GM23338 (cell line): ENCODE data around the gene ZNF609. TPM values are rescaled to one million over a fixed set of nuclear protein-coding genes. Genes with fewer than 3 reads are reported as not detected.

Experiments
- ATAC-seq: fragments of 200-7000 bp; cut with Tn5 transposase; 3 replicates; pipeline ENCODE4 v1.9.1; 2020
- DNase-seq: peaks from one replicate; pipeline ENCODE4 v3.0.0-alpha.2; 2015; ENCODE audit warnings: low spot score
- H2AFZ ChIP-seq: fragments of 200-600 bp; sonication (generic); 2 replicates; pipeline ENCODE4 v1.8.0; 2016; ENCODE audit warnings: antibody characterized with exemption, mild to moderate bottlenecking, moderate library complexity
- H3F3A ChIP-seq: fragments of 200-600 bp; sonication (generic); replicated peaks from 2 replicates; pipeline ENCODE4 v1.8.0; 2017; ENCODE audit warnings: antibody characterized with exemption, mixed run types, low read depth
- H3K27ac ChIP-seq: fragments of 200-600 bp; sonication (generic); 2 replicates; pipeline ENCODE4 v1.6.1; 2016; ENCODE audit warnings: low read depth
- H3K27me3 ChIP-seq: fragments of 200-600 bp; sonication (generic); 2 replicates; pipeline ENCODE4 v1.8.0; 2016; ENCODE audit warnings: mild to moderate bottlenecking, mixed run types, moderate library complexity; ENCODE audit not compliant: insufficient read depth
- H3K36me3 ChIP-seq: fragments of 200-600 bp; sonication (generic); 2 replicates; pipeline ENCODE4 v1.8.0; 2016; ENCODE audit warnings: mild to moderate bottlenecking; ENCODE audit not compliant: insufficient read depth
- H3K4me1 ChIP-seq: fragments of 200-600 bp; sonication (generic); 2 replicates; pipeline ENCODE4 v1.8.0; 2016; ENCODE audit warnings: mild to moderate bottlenecking, moderate library complexity; ENCODE audit not compliant: insufficient read depth
- H3K4me2 ChIP-seq: fragments of 200-600 bp; sonication (generic); 2 replicates; pipeline ENCODE4 v1.7.1; 2017; ENCODE audit warnings: mixed run types
- H3K4me3 ChIP-seq: fragments of 200-600 bp; sonication (generic); 2 replicates; pipeline ENCODE4 v1.6.1; 2016; ENCODE audit warnings: mixed run types
- H3K79me2 ChIP-seq: fragments of 200-600 bp; sonication (generic); replicated peaks from 2 replicates; pipeline ENCODE4 v1.8.0; 2017; ENCODE audit warnings: mild to moderate bottlenecking; ENCODE audit not compliant: insufficient read depth
- H3K9me2 ChIP-seq: fragments of 200-600 bp; sonication (generic); 2 replicates; pipeline ENCODE4 v1.8.0; 2017; ENCODE audit not compliant: insufficient read depth
- H4K20me1 ChIP-seq: fragments of 200-600 bp; sonication (generic); replicated peaks from 2 replicates; pipeline ENCODE4 v1.8.0; 2017; ENCODE audit warnings: mild to moderate bottlenecking; ENCODE audit not compliant: insufficient read depth
- H3K27ac Mint-ChIP-seq: 2 replicates; pipeline ENCODE4 v1.8.0; 2020; ENCODE audit warnings: inconsistent platforms, mild to moderate bottlenecking, moderate library complexity, mixed read lengths
- H3K27me3 Mint-ChIP-seq: 3 replicates; pipeline ENCODE4 v1.8.0; 2022; ENCODE audit warnings: low read depth, mild to moderate bottlenecking, moderate library complexity, mixed read lengths, inconsistent platforms; ENCODE audit not compliant: insufficient read depth, poor library complexity
- H3K36me3 Mint-ChIP-seq: 3 replicates; pipeline ENCODE4 v1.8.0; 2021; ENCODE audit warnings: low read depth, mild to moderate bottlenecking, inconsistent platforms, moderate library complexity, mixed read lengths
- H3K4me1 Mint-ChIP-seq: 3 replicates; pipeline ENCODE4 v1.8.0; 2020; ENCODE audit warnings: mild to moderate bottlenecking, inconsistent platforms, mixed read lengths
- H3K4me3 Mint-ChIP-seq: 3 replicates; pipeline ENCODE4 v1.8.0; 2021; ENCODE audit warnings: moderate library complexity, mild to moderate bottlenecking, inconsistent platforms, mixed read lengths
- H3K9me3 Mint-ChIP-seq: 3 replicates; pipeline ENCODE4 v1.8.0; 2020; ENCODE audit warnings: moderate library complexity, mild to moderate bottlenecking, inconsistent platforms, mixed read lengths
- CREB1 ChIP-seq: fragments of 250-450 bp; sonication (Bioruptor Pico); IDR thresholded peaks from 2 replicates; pipeline ENCODE4 v1.5.0; 2020; ENCODE audit warnings: low read depth, mild to moderate bottlenecking, moderate library complexity
- CTCF ChIP-seq, 2 experiments: fragments of 200-600 bp in 1 of 2; sonication (generic) in 1 of 2; conservative IDR thresholded peaks; 2 replicates each; pipeline versions ENCODE4 v1.5.1 to v1.6.1; 2016 to 2017; ENCODE audit warnings: antibody characterized with exemption in 2 of 2, low read depth in 2 of 2, mild to moderate bottlenecking in 2 of 2, moderate library complexity in 1 of 2
- ETS1 ChIP-seq: IDR thresholded peaks from 2 replicates; pipeline ENCODE4 v1.6.1; 2016; ENCODE audit warnings: antibody characterized with exemption
- EZH2 ChIP-seq: fragments of 200-600 bp; sonication (generic); IDR thresholded peaks from one replicate; pipeline ENCODE4 v1.8.0; 2017; ENCODE audit warnings: antibody characterized with exemption, mild to moderate bottlenecking, low read depth; ENCODE audit not compliant: unreplicated experiment
- EZH2phosphoT487 ChIP-seq: fragments of 200-600 bp; sonication (generic); IDR thresholded peaks from one replicate; pipeline ENCODE4 v1.8.1; 2018; ENCODE audit warnings: antibody characterized with exemption; ENCODE audit not compliant: unreplicated experiment
- JUNB ChIP-seq: IDR thresholded peaks from one replicate; pipeline ENCODE4 v1.6.1; 2016; ENCODE audit warnings: antibody characterized with exemption; ENCODE audit not compliant: unreplicated experiment
- NANOG ChIP-seq: IDR thresholded peaks from 2 replicates; pipeline ENCODE4 v1.6.1; 2016; ENCODE audit warnings: antibody characterized with exemption, borderline replicate concordance
- POLR2AphosphoS5 ChIP-seq: IDR thresholded peaks from 2 replicates; pipeline ENCODE4 v1.6.1; 2016; ENCODE audit warnings: antibody characterized with exemption, low read depth
- REST ChIP-seq: IDR thresholded peaks from one replicate; pipeline ENCODE4 v1.6.1; 2018; ENCODE audit warnings: antibody characterized with exemption; ENCODE audit not compliant: unreplicated experiment
- STAT1 ChIP-seq: IDR thresholded peaks from one replicate; pipeline ENCODE4 v1.6.1; 2016; ENCODE audit warnings: antibody characterized with exemption; ENCODE audit not compliant: unreplicated experiment
- ZNF114 ChIP-seq: fragments of 250-450 bp; sonication (Bioruptor Pico); IDR thresholded peaks from 2 replicates; pipeline ENCODE4 v1.5.0; 2020; ENCODE audit warnings: mild to moderate bottlenecking, moderate library complexity
- ZNF331 ChIP-seq: fragments of 250-450 bp; sonication (Bioruptor Pico); IDR thresholded peaks from 2 replicates; pipeline ENCODE4 v1.5.0; 2020; ENCODE audit warnings: low read depth, mild to moderate bottlenecking, moderate library complexity
- ZNF462 ChIP-seq: fragments of 250-450 bp; sonication (Bioruptor Pico); IDR thresholded peaks from 2 replicates; pipeline ENCODE4 v1.5.0; 2020; ENCODE audit warnings: mild to moderate bottlenecking, moderate library complexity
- polyA plus RNA-seq: library from polyadenylated mRNA; unstranded; fragments of >200 nt; fragmentation: Nextera tagmentation; extraction: Ambion mirVana; gene quantifications from 2 replicates; pipeline ENCODE4 v1.2.1, GENCODE V29; 2016
- total RNA-seq: library from RNA; depleted of rRNA; stranded (reverse); fragments of >200 nt; shearing (Covaris generic); gene quantifications from 2 replicates; pipeline ENCODE4 v1.2.3, GENCODE V29; 2014

ZNF609 gene
- total and polyA plus RNA-seq, 2 experiments from 2014 or later, result 26.4 to 40.2 TPM

- Histone ChIP-seq H3K27me3 (no peaks in the 10 kb centered on the region), H4K20me1 (peaks cover 42% of the 10 kb centered on the region), H3K27ac (no peak overlapping the region), H3K79me2 (peaks cover 95% of the 10 kb centered on the region), H3F3A (no peaks in the 10 kb centered on the region), H3K9me2 (no peaks in the 10 kb centered on the region), H3K4me1 (peaks cover 5% of the 10 kb centered on the region), H3K4me3 (no peak overlapping the region), H3K36me3 (no peaks in the 10 kb centered on the region), H2AFZ (no peak overlapping the region), H3K4me2 (no peak overlapping the region)
- TF ChIP-seq REST (no peak), STAT1 (no peak), NANOG (no peak), ETS1 (no peak), ZNF462 (CRISPR knock-in tag) (no peak), EZH2 (no peak), ZNF331 (no peak), EZH2phosphoT487 (no peak), CREB1 (CRISPR knock-in tag) (no peak), JUNB (no peak), POLR2AphosphoS5 (no peak), CTCF (conservative IDR thresholded peaks at IDR 0.05; ENCODE audit: low read depth in 2 of 2) (no peak), ZNF114 (CRISPR knock-in tag) (no peak)
- H3K4me1 Mint-ChIP-seq, result peaks cover 4% of the 10 kb centered on the region
- no peak overlapping the region for H3K4me3 Mint-ChIP-seq
- peaks cover under 1% of the 10 kb centered on the region for H3K27me3 Mint-ChIP-seq
- DNase-seq (no peak), ATAC-seq (no peak)
- H3K36me3 Mint-ChIP-seq, result 0 out of 3 replicates have a peak, but pooled peaks cover 2% of the 10 kb centered on the region
- H3K27ac Mint-ChIP-seq, result no peak overlapping the region
- H3K9me3 Mint-ChIP-seq, result no peaks in the 10 kb centered on the region
Measured at GRCh38 chr15:64589435-64590084, 129.2 kb downstream of the ZNF609 start.
